GM19023 (cell line): ENCODE data around the gene CLOCK.

Experiments
- ATAC-seq: cut with Tn5 transposase; IDR thresholded peaks from one replicate; pipeline ENCODE4 v1.9.1; 2021; ENCODE audit warnings: mild to moderate bottlenecking, moderate library complexity; ENCODE audit not compliant: unreplicated experiment

The CLOCK gene

GRCh38 chr4:55485821-55486220 lies 60.9 kb downstream of the CLOCK start:
- ATAC-seq, result no peak

GRCh38 chr4:55483315-55483714 lies 63.4 kb downstream of the CLOCK start:
- ATAC-seq, result no peak

GRCh38 chr4:55475394-55476243 lies 71.1 kb downstream of the CLOCK start:
- ATAC-seq, result no peak

- no peak for ATAC-seq
These were observed 76.7 kb downstream of the CLOCK start for GRCh38 chr4:55469979-55470378.

- no peak for ATAC-seq
These were observed 78.0 kb downstream of the CLOCK start for GRCh38 chr4:55468724-55469123.

GRCh38 chr4:55466001-55466400 lies 80.7 kb downstream of the CLOCK start:
- ATAC-seq, result no peak

GRCh38 chr4:55458611-55459010 lies 88.1 kb downstream of the CLOCK start:
- ATAC-seq, result no peak

- ATAC-seq, result no peak
These were observed 88.5 kb downstream of the CLOCK start for GRCh38 chr4:55458164-55458563.

- ATAC-seq, result no peak
These were observed 96.1 kb downstream of the CLOCK start for GRCh38 chr4:55450566-55450965.

GRCh38 chr4:55447831-55448230 lies 98.9 kb downstream of the CLOCK start:
- no peak for ATAC-seq

GRCh38 chr4:55447108-55447708 lies 99.5 kb downstream of the CLOCK start:
- ATAC-seq, result no peak

- no peak for ATAC-seq
These were observed 100.2 kb downstream of the CLOCK start for GRCh38 chr4:55446578-55446922.

GRCh38 chr4:55445921-55446577 lies 100.7 kb downstream of the CLOCK start:
- no peak for ATAC-seq

GRCh38 chr4:55444827-55445226 lies 101.9 kb downstream of the CLOCK start:
- no peak for ATAC-seq

- no peak for ATAC-seq
These were observed 104.2 kb downstream of the CLOCK start for GRCh38 chr4:55442541-55442940.

- no peak for ATAC-seq
These were observed 105.9 kb downstream of the CLOCK start for GRCh38 chr4:55440786-55441185.

- ATAC-seq, result no peak
These were observed 107.7 kb downstream of the CLOCK start for GRCh38 chr4:55439023-55439422.

- ATAC-seq, result no peak
These were observed 108.4 kb downstream of the CLOCK start for GRCh38 chr4:55438314-55438713.

- no peak for ATAC-seq
These were observed 108.9 kb downstream of the CLOCK start for GRCh38 chr4:55437823-55438222.

GRCh38 chr4:55437356-55437796 lies 109.3 kb downstream of the CLOCK start:
- ATAC-seq, result no peak

- peak; percentile 85 for ATAC-seq
These were observed 111.4 kb downstream of the CLOCK start for GRCh38 chr4:55435141-55435841.
